ENCODE measurements around the gene UTS2B. TPM values are rescaled to one million over a fixed set of nuclear protein-coding genes. Genes with fewer than 3 reads are reported as not detected.

Gene UTS2B
- total and polyA plus RNA-seq, 2 experiments from 2014 or later = 0.22 to 0.61 TPM

GRCh38 chr3:191362037-191362436 is 31.7 kb upstream of the UTS2B start:
- Histone ChIP-seq H3F3A (ENCODE audit: insufficient read depth) (peaks cover 18% of the 10 kb centered on the region), H3K9ac (no peak overlapping the region), H2AFZ (no peak overlapping the region), H3K36me3 (ENCODE audit: low read depth) (peaks cover 64% of the 10 kb centered on the region), H3K9me2 (ENCODE audit: insufficient read depth) (no peaks in the 10 kb centered on the region), H3K4me2 (ENCODE audit: unreplicated experiment) (no peak overlapping the region), H3K4me3 (no peak overlapping the region), H3K27ac (no peak overlapping the region), H3K27me3 (replicated peaks; ENCODE audit: insufficient read depth) (no peaks in the 10 kb centered on the region), H4K20me1 (ENCODE audit: insufficient read depth) (no peaks in the 10 kb centered on the region), H3K9me3 (ENCODE audit: low read depth) (no peaks in the 10 kb centered on the region), H3K79me2 (ENCODE audit: insufficient read depth) (peaks cover 78% of the 10 kb centered on the region), H3K4me1 (ENCODE audit: insufficient read depth) (peaks cover 17% of the 10 kb centered on the region)
- no peak for DNase-seq
- WGBS, 2 experiments (ENCODE audit: low coverage in 1 of 2, low lambda C conversion rate in 2 of 2, missing lambda C conversion rate in 2 of 2) = 43 to 48% methylated on average over 4 of the region's 4 CpGs
- in situ Hi-C loops (cut with MboI) = no loop called here
- TF ChIP-seq EZH2phosphoT487 (IDR thresholded peaks at IDR 0.05; ENCODE audit: insufficient read depth, low read depth) (no peak), EZH2 (IDR thresholded peaks at IDR 0.05; ENCODE audit: insufficient read depth, poor library complexity, severe bottlenecking) (no peak)

GRCh38 chr3:191361456-191361855 is 31.1 kb upstream of the UTS2B start:
- H3K79me2 ChIP-seq (ENCODE audit: insufficient read depth) = peaks cover 78% of the 10 kb centered on the region
- no peak for DNase-seq

GRCh38 chr3:191360620-191361019 is 30.3 kb upstream of the UTS2B start:
- Histone ChIP-seq H3K27ac (no peak overlapping the region), H3K9me2 (ENCODE audit: insufficient read depth) (no peaks in the 10 kb centered on the region), H2AFZ (no peak overlapping the region), H3K36me3 (ENCODE audit: low read depth) (peaks cover 64% of the 10 kb centered on the region), H3F3A (ENCODE audit: insufficient read depth) (peaks cover 31% of the 10 kb centered on the region), H4K20me1 (ENCODE audit: insufficient read depth) (no peaks in the 10 kb centered on the region), H3K4me1 (ENCODE audit: insufficient read depth) (peaks cover 23% of the 10 kb centered on the region), H3K9ac (no peak overlapping the region), H3K4me2 (ENCODE audit: unreplicated experiment) (no peak overlapping the region), H3K27me3 (replicated peaks; ENCODE audit: insufficient read depth) (no peaks in the 10 kb centered on the region), H3K79me2 (ENCODE audit: insufficient read depth) (peaks cover 78% of the 10 kb centered on the region), H3K9me3 (ENCODE audit: low read depth) (no peaks in the 10 kb centered on the region), H3K4me3 (no peak overlapping the region)
- WGBS, 2 experiments (ENCODE audit: low coverage in 1 of 2, low lambda C conversion rate in 2 of 2, missing lambda C conversion rate in 2 of 2) = 81 to 84% methylated on average over 3 of the region's 3 CpGs
- no peak for DNase-seq
- in situ Hi-C loops (cut with MboI) = no loop called here
- TF ChIP-seq EZH2phosphoT487 (IDR thresholded peaks at IDR 0.05; ENCODE audit: insufficient read depth, low read depth) (no peak), EZH2 (IDR thresholded peaks at IDR 0.05; ENCODE audit: insufficient read depth, poor library complexity, severe bottlenecking) (no peak)

More at GRCh38 chr3:191361456-191361855, 31.1 kb upstream of the UTS2B start:
- Histone ChIP-seq H3K4me1 (ENCODE audit: insufficient read depth) (peaks cover 17% of the 10 kb centered on the region), H3K9ac (no peak overlapping the region), H3K4me3 (no peak overlapping the region), H4K20me1 (ENCODE audit: insufficient read depth) (no peaks in the 10 kb centered on the region), H3F3A (ENCODE audit: insufficient read depth) (peaks cover 24% of the 10 kb centered on the region), H3K36me3 (ENCODE audit: low read depth) (peaks cover 64% of the 10 kb centered on the region), H3K9me3 (ENCODE audit: low read depth) (no peaks in the 10 kb centered on the region), H2AFZ (no peak overlapping the region), H3K27ac (no peak overlapping the region), H3K27me3 (replicated peaks; ENCODE audit: insufficient read depth) (no peaks in the 10 kb centered on the region), H3K9me2 (ENCODE audit: insufficient read depth) (no peaks in the 10 kb centered on the region), H3K4me2 (ENCODE audit: unreplicated experiment) (no peak overlapping the region)
- TF ChIP-seq EZH2 (IDR thresholded peaks at IDR 0.05; ENCODE audit: insufficient read depth, poor library complexity, severe bottlenecking) (no peak), EZH2phosphoT487 (IDR thresholded peaks at IDR 0.05; ENCODE audit: insufficient read depth, low read depth) (no peak)
- 95 to 100% methylated on average over 1 of the region's 1 CpG for WGBS, 2 experiments (ENCODE audit: low coverage in 1 of 2, low lambda C conversion rate in 2 of 2, missing lambda C conversion rate in 2 of 2)
- in situ Hi-C loops (cut with MboI) = no loop called here

- no peaks in the 10 kb centered on the region for H3K27me3 ChIP-seq (replicated peaks; ENCODE audit: insufficient read depth)
- H2AFZ ChIP-seq = no peak overlapping the region
- no peak overlapping the region for H3K27ac ChIP-seq
- peaks cover 23% of the 10 kb centered on the region for H3K4me1 ChIP-seq (ENCODE audit: insufficient read depth)
- H3K9me3 ChIP-seq (ENCODE audit: low read depth) = no peaks in the 10 kb centered on the region
- H3K9me2 ChIP-seq (ENCODE audit: insufficient read depth) = no peaks in the 10 kb centered on the region
- H3F3A ChIP-seq (ENCODE audit: insufficient read depth) = peaks cover 31% of the 10 kb centered on the region
- H3K79me2 ChIP-seq (ENCODE audit: insufficient read depth) = peaks cover 86% of the 10 kb centered on the region
- TF ChIP-seq EZH2 (IDR thresholded peaks at IDR 0.05; ENCODE audit: insufficient read depth, poor library complexity, severe bottlenecking) (no peak), EZH2phosphoT487 (IDR thresholded peaks at IDR 0.05; ENCODE audit: insufficient read depth, low read depth) (no peak)
- H3K4me3 ChIP-seq = no peak overlapping the region
- WGBS, 2 experiments (ENCODE audit: low coverage in 1 of 2, low lambda C conversion rate in 2 of 2, missing lambda C conversion rate in 2 of 2) = 75 to 76% methylated on average over 2 of the region's 2 CpGs
- H3K36me3 ChIP-seq (ENCODE audit: low read depth) = peaks cover 52% of the 10 kb centered on the region
- DNase-seq = no peak
- no peak overlapping the region for H3K4me2 ChIP-seq (ENCODE audit: unreplicated experiment)
- no peaks in the 10 kb centered on the region for H4K20me1 ChIP-seq (ENCODE audit: insufficient read depth)
- no peak overlapping the region for H3K9ac ChIP-seq
- in situ Hi-C loops (cut with MboI) = no loop called here
These were observed 28.6 kb upstream of the UTS2B start for GRCh38 chr3:191358929-191359328.

GRCh38 chr3:191357909-191358308 is 27.6 kb upstream of the UTS2B start:
- in situ Hi-C loops (cut with MboI) = no loop called here
- no peak for TF ChIP-seq EZH2phosphoT487 (IDR thresholded peaks at IDR 0.05; ENCODE audit: insufficient read depth, low read depth)
- no peak for TF ChIP-seq EZH2 (IDR thresholded peaks at IDR 0.05; ENCODE audit: insufficient read depth, poor library complexity, severe bottlenecking)
- peaks cover 31% of the 10 kb centered on the region for H3F3A ChIP-seq (ENCODE audit: insufficient read depth)
- H3K27me3 ChIP-seq (replicated peaks; ENCODE audit: insufficient read depth) = no peaks in the 10 kb centered on the region
- WGBS, 2 experiments (ENCODE audit: low coverage in 1 of 2, low lambda C conversion rate in 2 of 2, missing lambda C conversion rate in 2 of 2) = 90 to 93% methylated on average over 6 of the region's 6 CpGs
- H3K4me3 ChIP-seq = no peak overlapping the region
- no peak overlapping the region for H3K9ac ChIP-seq
- peak overlapping the region; percentile 83 for H3K27ac ChIP-seq
- H2AFZ ChIP-seq = no peak overlapping the region
- no peak overlapping the region for H3K4me2 ChIP-seq (ENCODE audit: unreplicated experiment)
- no peaks in the 10 kb centered on the region for H3K9me3 ChIP-seq (ENCODE audit: low read depth)
- H3K36me3 ChIP-seq (ENCODE audit: low read depth) = peaks cover 44% of the 10 kb centered on the region
- no peak for DNase-seq
- H3K9me2 ChIP-seq (ENCODE audit: insufficient read depth) = no peaks in the 10 kb centered on the region
- H3K79me2 ChIP-seq (ENCODE audit: insufficient read depth) = peaks cover 91% of the 10 kb centered on the region
- H4K20me1 ChIP-seq (ENCODE audit: insufficient read depth) = no peaks in the 10 kb centered on the region
- H3K4me1 ChIP-seq (ENCODE audit: insufficient read depth) = peaks cover 23% of the 10 kb centered on the region

Data from GM23248 (cell line).